HG03064 (cell line): ENCODE measurements around the gene IQGAP1.

Source experiments
- ATAC-seq: cut with Tn5 transposase; IDR thresholded peaks from one replicate; pipeline ENCODE4 v1.9.1; 2021; ENCODE audit warnings: low read depth; ENCODE audit not compliant: unreplicated experiment

Gene IQGAP1

DNA sequence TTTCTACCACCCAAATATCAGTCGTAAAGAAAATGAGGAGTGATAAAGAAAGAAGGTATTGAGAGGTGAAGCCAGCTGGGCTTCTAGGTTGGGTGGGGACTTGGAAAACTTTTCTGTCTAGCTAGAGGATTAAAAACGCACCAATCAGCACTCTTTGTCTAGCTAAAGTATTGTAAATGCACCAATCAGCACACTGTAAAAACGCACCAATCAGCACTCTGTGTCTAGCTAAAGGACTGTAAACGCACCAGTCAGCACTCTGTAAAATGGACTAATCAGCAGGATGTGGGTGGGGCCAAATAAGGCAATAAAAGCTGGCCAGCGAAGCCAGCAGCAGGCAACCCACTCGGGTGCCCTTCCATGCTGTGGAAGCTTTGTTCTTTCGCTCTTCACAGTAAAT, 13.0 kb upstream of the IQGAP1 start:
- ATAC-seq = no peak

DNA sequence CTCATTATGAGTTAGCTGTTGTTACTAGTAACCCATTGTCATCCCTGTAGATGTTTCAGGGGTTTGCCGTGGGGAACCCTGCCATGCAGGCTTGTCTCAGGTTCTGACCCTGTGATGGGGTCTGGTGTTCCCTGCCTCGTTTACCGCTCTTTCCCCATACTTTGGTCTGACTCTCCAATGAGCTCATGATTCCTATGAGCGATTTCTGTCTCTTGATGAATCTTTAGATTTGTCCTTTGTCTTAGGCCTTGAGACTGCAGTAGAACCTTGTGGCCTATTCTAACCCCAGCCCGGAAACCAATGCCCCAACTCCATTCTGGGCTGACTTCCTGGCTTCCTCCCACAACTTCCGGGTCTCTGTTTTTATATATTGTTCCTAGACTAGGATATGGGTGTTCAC, 11.3 kb upstream of the IQGAP1 start:
- ATAC-seq = no peak

DNA sequence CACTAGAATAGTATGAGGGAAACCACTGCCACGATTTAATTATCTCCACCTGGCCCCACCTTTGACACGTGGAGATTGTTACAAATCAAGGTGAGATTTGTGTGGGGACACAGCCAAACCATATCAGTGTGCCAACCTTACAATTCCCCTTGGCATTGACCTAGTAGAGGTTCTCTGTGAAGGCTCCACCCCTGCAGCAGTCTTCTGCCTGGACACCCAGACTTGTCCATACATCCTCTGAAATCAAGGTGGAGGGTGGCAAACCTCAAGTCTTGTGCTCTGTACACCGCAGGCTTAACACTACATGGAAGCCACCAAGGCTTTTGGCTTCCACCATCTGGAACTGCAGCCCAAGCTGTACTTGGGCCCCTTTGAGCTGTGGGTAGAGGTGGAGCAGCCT, 8.8 kb upstream of the IQGAP1 start:
- no peak for ATAC-seq

DNA sequence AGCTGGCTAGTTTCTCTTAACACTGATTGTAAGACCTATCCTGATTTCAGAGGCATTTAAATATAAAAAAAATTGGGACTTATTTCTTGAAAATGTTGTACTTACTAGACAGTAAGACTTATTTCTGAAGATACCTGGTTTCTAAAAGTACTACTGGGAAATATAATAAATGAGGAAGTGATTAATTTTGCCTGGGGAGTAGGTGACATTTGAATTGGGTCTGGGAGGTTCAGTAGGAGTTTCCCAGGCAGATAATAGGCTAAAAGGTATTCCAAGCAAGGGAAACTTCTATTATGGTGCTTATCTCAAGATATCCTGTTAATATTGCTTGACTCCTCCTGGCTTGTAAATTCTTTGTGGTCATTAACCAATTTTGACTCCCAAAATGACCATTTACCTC, 6.5 kb upstream of the IQGAP1 start:
- no peak for ATAC-seq

DNA sequence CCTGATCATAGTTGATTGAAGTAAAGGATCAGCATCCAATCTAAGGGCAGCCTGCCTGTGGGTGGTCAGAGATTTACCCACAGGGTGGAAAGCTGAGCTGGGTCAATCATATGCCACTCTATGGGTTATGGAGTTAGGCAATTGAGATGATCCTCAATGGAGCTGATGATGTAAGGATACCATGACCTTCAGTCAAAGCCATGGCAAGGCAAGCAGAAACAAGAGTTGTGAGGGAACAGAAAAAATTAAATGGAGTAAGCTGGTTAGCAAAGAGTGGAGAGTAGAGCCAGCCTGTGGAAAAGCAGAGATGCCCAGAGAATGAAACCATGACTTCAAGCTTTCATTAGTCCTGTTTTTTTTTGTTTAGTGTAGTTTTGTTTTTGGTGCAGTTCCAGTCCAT, 5.7 kb upstream of the IQGAP1 start:
- ATAC-seq = no peak

DNA sequence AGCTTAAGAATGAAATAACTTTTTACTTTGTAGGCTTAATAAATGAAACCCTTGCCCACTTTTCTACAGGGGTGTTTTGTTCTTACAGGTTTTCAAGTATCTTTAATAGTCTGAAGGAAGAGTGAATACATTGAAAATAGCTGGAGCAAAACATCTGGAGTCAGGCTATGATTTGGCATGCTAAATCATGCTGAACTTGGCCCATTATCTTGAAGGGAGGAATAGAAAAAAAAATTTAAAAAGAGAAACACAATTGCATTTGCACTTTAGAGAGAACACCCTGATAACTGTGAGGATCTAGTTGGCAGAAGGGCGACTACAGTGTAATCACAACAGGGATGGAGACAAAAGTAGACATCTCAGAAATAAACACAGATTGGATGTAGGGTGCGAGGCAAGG, 1.8 kb upstream of the IQGAP1 start:
- ATAC-seq = no peak

DNA sequence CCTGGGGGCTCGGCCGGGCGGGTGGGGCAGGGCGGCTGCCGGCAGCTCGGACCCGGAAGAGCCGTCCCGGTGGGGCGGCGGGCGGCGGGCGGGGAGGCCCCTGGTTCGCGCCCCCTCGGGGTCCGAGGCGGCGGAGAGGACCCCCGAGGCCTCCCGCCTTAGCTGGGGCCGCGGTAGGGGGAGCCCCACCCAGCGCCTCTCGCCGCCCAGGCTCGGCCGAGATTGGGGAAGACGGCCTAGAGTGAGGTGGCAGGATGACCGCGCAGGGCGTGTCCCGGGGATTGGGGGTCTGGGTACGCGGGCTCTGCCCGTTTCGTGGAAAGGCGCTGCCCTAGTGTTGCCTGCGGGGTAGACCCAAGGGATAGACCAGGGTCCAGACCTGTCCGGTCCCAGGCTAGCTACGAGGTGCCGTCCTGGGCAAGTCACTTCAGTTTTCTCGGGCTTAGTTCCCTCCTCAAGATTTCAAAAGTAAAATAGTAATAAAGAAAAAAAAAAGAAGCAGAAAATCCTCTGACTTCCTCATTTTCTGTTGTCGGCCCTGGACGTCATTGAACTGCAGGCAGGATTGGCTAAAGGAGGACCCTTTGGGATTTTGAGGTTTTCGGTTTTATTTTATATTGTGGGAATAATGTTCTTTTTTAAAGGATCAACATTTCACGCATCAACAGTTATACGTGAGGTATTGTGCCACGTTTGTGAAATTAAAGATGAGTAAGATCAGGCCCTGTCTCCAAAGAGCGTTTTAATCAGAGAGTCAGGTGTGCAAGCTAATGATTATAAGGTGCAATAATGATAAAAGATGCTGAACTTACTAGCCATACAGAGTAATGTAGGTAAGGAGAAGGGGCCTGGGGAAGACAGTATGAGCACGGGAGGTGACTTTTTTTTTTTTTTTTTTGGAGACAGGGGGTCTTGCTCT, 679 bp downstream of the IQGAP1 start:
- peak; percentile 46 for ATAC-seq

DNA sequence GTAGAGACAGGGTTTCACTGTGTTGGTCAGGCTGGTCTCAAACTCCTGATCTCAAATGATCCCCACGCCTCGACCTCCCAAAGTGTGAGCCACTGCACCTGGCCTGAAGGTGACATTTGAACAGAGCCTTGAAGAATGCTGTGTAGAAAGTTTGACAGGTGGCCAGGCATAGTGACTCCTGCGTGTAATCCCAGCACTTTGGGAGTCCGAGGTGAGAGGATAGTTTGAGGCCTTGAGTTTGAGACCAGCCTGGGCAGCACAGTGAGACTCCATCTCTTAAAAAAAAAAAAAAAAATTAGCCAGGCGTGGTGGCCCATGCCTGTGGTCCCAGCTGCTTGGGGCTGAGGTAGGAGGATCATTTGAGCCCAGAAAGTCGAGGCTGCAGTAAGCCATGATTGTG, 1.5 kb downstream of the IQGAP1 start:
- ATAC-seq = no peak

DNA sequence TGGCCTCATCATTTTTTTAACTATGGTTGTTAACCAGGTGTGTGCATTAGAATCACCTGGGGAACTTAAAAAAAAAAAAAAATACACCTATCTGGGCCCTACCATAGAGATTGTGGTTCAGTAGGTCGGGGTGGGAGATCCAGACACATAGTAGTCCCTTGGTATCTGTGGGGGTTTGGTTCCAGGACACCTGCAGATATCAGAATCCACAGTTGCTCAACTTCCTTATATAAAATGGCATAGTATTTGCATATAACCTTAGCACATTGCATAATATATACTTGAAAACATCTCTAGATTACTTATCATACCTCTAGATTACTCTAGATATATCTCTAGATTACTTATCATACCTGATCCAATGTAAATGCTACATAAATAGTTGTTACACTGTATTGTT, 5.0 kb downstream of the IQGAP1 start:
- ATAC-seq = no peak

DNA sequence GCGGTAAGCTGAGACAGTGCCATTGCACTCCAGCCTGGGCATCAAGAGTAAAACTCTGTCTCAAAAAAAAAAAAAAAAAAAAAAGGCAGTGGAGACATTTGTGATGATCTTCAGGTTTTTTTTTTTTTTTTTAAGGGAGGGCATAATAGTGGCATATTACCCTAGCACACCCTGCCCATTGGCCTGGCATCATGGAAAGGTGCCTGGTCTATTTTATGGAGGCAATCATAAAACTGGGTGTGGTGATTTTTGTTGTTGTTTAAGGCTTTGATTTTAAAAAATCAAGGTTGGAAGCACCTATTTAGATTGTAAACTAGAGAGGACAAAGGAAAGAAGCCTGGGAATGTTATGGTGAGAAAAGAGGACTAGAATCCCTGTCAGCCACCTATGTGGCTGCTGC, 6.0 kb downstream of the IQGAP1 start:
- ATAC-seq = no peak

DNA sequence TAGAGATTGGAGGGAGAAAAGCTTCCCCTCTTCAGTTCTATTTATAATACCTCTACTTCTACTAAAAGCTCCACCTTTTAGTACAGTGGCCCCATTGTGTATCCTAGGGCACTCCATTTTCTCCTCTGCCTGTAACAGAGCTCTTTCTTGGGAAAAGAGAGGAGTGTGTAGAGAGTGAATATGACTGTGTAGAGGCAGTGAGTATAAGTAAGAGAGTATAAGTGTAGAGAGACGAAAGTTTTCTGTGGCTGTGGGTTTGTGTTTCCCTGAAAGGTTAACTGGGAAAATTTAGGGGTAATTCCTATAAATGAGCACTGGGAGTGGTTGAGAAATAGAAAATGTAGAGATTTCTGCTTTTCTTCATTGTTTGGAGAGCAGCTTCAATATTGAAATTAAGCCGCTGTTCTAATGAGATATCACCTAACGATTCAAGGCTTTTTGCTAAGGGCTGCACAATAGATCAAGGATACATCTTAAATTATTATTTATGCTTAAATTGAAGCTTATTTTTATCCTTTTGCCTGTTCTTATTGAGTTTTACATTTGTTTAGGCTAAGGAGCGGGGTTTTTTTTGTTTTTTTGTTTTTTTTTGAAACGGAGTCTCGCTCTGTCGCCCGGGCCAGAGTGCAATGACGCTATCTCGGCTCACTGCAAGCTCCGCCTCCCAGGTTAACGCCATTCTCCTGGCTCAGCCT, 6.9 kb downstream of the IQGAP1 start:
- no peak for ATAC-seq

DNA sequence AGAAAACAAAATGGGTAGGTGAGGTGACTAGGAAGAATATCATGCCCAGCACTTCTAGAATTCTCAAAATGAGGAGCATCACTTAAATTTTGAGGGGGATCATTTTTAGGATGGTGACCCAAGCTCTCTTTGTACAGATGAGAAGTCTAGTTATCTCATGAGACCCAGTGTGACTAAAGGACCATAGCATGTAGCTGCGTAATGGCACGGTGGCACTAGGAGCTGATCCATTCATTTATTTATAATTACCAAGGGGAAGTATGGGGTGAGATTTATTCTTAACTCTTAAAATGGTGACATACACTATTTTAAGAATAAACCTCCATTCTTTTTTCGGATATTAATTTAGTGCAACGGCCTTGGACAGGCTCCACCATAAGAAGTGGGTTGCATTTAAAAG, 8.3 kb downstream of the IQGAP1 start:
- ATAC-seq = no peak

DNA sequence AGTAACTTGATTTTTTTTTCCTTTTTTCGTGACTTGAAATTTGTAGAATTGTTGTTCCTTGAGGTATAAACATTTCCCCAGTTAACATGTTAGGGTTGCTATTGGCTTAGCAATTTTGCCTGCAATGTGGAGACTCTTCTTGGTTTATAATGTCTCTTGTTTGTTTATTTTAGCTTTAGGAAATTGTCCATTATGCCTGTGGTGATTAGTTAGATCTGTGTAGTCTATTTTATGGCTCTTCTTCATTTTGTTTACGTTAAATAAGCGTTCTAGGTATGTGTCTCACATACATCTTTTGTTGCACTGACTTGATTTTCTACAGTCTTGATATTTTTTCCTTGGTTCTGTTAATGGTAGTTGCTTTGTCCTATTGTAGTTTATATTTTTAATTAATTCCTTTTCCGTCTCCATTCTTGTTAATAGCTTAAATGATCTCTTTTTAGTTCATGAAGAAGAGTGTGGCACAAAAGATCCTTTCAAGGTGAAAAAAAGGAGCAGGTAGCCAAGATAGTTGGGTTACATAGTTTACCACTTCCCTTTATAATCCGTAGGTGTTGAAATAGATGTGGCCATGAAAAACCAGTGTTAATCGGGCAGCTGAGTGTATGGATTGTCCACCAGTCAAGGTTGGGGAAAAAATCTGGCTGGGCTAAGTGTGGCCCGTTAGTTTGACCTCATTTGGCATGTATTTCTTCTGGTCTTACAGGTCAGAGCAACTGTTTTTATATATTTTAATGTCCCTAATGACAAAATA, 12.1 kb downstream of the IQGAP1 start:
- peak; percentile 14 for ATAC-seq

DNA sequence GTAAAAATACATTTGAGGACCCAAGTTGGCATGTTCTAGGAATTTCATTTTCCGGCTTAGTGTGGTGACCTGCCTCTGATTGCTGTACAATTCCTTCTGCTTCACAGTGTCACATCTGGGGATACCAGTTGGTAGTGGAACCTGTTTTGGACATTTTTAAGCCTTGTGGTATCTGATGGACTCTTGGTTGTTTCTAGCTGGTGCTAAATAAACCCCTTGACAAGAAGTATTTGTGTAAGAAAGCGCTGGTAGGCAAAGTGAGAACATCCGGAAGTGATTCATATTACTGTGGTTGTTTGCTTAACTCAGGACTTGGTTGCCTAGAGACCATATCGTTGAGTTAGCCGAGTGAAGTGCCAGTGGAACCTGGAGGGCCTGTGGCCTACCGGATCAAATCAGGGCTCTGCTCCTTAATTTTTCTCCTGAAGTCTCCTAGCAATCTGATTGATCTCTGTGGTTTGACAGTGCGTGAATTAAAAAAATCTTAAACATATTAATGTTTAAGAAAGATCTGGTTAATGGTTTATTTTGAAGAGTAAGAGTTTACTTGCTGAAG, 12.8 kb downstream of the IQGAP1 start:
- ATAC-seq = peak; percentile 96

DNA sequence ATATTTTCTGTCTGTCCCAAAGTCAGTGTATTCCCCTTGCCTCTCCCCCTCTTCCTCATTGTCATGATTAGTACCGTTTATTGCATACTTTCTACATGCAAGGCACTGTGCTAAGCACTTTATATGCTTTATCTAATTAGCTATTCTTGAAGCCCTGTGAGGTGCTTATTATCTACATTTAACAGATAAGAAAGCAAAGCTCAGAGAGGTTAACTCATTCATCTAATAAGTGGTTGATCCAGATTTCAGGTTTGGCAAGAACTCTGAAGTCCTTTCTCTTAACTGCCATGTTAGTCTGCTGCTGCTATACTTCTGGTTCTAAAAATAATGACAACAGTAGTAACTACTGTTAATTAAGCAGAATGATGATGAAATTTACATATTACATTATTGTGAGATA, 13.5 kb downstream of the IQGAP1 start:
- no peak for ATAC-seq

DNA sequence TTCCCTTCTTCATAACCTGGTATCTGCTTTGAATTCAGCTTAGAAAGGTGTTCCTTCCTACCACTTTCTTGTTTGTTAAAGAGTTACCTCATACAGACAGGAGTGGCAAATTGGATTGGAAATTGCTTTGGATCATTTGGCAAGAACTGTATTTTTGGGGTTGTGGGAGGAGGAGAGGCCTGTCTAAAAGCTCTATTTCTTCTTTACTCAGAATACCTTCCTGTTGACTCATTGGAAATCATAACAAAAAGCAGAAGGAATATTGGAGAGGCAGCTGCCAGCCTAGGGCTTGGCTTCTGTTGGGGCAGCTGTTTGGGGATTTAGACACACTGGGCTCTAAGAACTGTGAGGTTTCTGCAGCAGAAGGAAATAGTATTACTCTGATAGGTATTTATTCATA, 14.2 kb downstream of the IQGAP1 start:
- no peak for ATAC-seq

DNA sequence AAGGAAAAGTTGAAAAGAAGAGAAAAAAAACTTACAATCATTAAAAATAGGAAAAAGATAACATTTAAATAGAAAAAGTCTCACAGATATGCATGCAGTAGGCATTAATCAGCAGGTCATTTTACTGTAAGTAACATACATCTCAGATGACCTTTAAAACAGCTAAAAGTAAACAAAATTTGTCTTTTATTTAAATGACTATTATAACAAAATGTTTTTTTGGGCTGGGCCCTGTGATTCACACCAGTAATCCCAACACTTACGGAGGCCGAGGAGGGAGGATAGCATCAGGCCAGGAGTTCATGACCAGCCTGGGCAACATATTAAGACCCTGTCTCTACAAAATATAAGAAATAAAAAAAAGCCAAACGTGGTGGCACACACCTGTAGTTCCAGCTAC, 14.7 kb downstream of the IQGAP1 start:
- no peak for ATAC-seq

DNA sequence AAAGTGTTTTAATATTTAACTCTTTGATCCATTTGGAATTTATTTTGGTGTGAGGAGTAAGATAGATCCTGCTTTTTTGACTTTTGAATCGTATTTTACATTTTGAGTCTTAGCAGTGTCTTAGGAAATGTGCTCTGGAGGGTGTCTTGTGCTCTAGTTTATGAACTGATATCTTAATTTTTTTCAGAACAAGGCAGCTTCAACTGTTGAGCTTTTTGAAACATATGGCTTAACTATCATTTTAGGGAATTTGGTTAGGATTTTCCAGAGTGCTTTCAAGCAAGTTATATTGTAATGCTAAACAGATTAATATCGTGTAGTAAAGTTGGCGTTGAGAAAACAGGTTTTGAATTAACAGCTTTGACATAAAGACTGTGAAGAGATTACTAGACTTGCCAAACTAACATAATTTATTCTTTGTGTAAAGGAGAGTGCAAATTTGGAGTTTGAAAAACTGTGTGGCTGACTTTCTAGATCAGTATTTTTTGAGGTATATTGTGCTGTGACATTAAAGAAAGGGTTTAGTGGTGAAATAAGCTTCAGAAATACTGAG, 17.1 kb downstream of the IQGAP1 start:
- no peak for ATAC-seq

DNA sequence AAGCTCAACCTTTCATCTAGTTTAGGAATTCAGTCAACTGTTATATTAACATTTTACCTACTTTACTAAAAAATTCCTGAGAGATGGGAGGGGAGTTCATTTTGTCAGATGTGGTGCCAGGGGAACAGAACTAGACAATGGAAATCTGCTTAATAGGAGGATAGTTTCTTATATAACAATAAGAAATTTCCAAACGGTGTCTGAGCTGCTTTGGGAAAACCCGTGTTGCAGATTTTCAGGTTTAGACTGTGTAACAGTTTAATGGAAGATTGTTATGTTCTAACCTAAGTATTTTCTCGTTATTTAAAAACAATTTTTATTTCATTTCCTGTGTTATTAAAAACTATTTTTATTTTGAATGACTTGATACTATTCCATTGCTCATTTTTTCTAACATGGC, 19.3 kb downstream of the IQGAP1 start:
- ATAC-seq = no peak

DNA sequence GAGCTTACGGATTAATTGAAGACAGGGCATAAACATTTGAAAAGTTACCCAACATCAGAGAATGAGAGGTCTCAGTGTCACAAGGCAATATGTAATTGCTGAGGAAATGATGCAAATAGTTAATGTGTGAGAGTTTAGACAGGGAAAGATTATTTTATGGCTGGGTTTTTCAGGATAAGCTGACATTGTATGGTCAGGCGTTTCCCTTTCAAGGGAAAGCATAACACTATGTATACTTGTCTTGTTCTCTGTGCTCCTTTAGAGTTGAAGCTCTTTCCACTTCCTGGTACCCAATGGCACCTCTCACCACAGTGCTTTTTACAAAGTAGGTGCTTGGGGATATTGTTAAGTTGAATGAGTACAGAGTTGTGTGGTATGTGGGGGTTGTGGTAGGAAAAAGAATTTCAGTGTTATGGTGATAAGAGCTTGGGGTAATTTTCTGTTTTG, 19.9 kb downstream of the IQGAP1 start:
- no peak for ATAC-seq

DNA sequence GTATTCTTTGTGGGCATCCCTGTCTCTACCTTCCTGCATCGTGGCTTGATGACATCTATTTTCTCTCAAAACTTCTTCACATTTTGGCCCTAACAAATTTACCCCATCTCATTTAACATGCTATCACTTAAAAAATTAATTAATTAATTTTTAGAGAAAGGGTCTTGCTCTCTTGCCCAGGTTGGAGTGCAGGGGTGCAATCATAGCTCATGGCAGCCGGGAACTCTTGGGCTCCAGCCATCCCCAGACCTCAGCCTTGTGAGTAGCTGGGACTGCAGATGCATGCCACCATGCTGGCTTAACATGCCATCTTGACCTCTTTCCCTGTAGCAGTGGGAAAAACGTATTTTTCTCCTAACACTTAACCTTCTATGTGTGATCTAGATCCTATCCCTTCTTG, 20.6 kb downstream of the IQGAP1 start:
- ATAC-seq = no peak
